Measurements from ENCODE around the gene LONRF3. TPM values are rescaled to one million over a fixed set of nuclear protein-coding genes. Genes with fewer than 3 reads are reported as not detected.
A peak's percentile ranks its signal among the peaks of the same experiment; 100 is the strongest.

LONRF3 gene
- total RNA-seq, 3 donors from 2014 or later, result 8.1 to 16.2 (median 9.8) TPM

DNA sequence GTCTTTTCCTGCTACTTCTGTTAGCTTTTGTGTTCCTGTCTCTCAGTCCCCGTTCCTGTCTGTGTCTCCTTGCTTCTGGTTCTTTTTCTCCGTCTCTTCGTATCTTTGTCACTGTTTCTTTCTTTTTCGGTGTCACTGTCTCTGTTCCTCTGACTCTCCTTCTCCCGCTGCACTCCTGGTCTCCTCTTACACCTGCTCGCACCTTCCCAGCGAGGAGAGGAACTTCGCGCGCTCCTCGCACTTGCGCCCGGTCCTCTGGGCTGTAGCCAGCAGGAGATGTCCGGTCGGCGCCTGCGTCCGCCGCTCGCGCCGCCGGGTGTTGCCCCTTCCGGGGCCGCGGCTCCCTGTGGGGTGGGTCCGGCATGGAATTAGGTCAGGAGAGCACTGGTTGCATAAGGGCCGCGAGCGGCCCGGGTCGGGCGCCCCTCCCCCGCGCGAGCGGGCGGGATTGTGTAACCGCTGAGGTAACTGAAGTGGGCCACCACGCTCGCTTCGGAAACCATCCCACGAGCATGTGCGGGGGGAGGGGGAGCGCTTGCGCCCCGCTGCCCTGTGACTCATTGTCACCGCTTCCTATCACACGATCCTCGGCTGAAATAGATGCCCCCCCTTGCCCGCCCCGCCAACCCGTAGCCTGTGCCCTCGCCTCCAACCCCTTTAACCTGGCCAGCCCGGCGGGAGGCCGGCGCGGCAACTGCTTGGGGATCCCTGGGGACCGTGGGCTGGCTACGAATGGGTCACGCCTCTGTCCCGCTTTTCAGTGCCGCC lies 1.6 kb downstream of the LONRF3 start:
- intact Hi-C loops (cut with DNase I, micrococcal nuclease), result no loop called here
- no peaks in the 10 kb centered on the region for H3K9me3 ChIP-seq
- H3K36me3 ChIP-seq (ENCODE audit: low read depth), result no peaks in the 10 kb centered on the region
- H3K4me3 ChIP-seq, result peak overlapping the region; percentile 17
- DNase-seq (peak; percentile 60 to 82 (median 81)), ATAC-seq (peak; percentile 53)
- TF ChIP-seq, protein P1, sequence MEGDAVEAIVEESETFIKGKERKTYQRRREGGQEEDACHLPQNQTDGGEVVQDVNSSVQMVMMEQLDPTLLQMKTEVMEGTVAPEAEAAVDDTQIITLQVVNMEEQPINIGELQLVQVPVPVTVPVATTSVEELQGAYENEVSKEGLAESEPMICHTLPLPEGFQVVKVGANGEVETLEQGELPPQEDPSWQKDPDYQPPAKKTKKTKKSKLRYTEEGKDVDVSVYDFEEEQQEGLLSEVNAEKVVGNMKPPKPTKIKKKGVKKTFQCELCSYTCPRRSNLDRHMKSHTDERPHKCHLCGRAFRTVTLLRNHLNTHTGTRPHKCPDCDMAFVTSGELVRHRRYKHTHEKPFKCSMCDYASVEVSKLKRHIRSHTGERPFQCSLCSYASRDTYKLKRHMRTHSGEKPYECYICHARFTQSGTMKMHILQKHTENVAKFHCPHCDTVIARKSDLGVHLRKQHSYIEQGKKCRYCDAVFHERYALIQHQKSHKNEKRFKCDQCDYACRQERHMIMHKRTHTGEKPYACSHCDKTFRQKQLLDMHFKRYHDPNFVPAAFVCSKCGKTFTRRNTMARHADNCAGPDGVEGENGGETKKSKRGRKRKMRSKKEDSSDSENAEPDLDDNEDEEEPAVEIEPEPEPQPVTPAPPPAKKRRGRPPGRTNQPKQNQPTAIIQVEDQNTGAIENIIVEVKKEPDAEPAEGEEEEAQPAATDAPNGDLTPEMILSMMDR (IDR thresholded peaks at IDR 0.05), result no peak
- H3K4me1 ChIP-seq (ENCODE audit: low read depth), result peaks cover 11% of the 10 kb centered on the region

DNA sequence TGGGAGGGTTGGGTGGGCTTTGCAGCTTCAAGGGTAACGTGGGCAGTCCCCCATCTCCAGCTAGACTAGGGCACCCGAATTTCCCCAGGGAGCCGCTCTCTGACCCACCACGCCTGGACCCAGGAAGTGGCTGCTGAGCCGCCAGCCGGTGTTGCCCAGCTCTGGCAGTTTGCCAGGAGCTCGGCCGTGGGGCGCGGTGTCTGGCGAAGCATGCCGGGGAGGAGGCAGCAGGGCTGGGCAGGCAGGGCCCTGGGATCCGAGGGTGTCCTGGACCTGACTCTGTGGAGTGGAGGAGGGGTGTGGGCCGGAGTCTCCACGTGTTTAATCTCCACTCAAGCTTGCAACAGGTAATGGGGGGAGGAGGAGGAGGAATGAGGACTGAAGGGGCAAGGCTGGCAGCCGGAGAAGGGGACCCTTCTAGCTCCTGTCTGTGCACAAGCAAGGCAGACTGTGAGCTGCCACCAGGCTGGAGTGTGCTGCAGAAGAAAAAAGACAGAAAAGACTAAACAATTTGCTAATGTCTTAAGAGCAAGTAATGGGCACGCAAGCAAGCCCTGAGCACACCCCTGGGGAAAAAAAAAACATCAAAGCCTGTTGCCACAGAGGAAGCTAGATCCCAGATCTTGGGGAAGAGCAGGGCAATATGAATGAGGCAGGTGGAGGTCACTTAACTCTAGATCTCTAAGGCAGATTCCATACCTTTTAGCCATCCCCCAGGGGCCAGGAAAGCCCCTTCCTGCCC lies 2.4 kb downstream of the LONRF3 start:
- Histone ChIP-seq H3K9me3 (no peaks in the 10 kb centered on the region), H3K36me3 (ENCODE audit: low read depth) (no peaks in the 10 kb centered on the region), H3K4me3 (no peak overlapping the region), H3K4me1 (ENCODE audit: low read depth) (peaks cover 11% of the 10 kb centered on the region)
- TF ChIP-seq, protein P1 (IDR thresholded peaks at IDR 0.05), result no peak
- intact Hi-C loops (cut with DNase I, micrococcal nuclease), result no loop called here
- DNase-seq, result peak; percentile 74 to 89 (median 85)
- ATAC-seq, result peak; percentile 72

DNA sequence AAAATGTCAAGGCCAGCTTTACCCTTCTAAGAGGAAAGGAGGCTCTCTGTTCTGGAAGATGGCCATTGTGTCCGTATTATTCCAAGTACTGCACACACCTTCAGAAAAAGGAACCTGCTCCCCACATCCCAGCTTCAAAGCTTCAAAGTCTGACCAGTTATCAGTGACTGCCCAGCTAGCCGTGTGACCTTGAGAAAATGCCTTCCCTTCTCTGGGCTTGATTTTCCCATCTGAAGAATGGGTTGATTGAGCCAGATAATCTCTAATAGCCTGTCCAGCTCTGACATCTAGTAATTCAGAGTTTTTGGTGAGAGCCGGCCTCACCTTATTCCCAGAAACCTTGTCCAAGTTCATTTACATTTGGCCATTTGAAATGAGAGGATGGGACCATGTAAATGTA lies 3.0 kb downstream of the LONRF3 start:
- Histone ChIP-seq H3K4me1 (ENCODE audit: low read depth) (peaks cover 11% of the 10 kb centered on the region), H3K9me3 (no peaks in the 10 kb centered on the region), H3K36me3 (ENCODE audit: low read depth) (no peaks in the 10 kb centered on the region), H3K4me3 (no peak overlapping the region)
- intact Hi-C loops (cut with DNase I, micrococcal nuclease), result no loop called here
- no peak for DNase-seq
- TF ChIP-seq, protein P1 (IDR thresholded peaks at IDR 0.05), result no peak
- no peak for ATAC-seq

DNA sequence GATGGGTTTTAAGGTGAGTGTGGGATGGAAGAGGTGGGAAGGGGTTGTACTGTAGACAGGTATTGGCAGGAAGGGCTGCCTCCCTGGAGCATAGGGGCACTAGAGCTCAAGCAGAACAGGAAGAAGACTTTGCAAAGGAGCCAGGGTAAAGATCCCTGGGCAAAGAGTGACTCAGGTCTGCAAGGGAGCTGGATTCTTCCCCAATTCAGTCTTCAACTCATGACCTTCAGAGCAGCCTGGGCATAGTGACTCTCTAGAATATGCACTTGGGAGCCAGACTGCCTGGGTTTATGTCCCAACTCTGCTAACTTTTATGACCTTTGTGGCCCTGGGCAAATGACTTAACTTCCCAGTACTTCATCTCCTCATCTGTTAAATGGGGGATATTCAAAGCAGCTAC lies 4.0 kb downstream of the LONRF3 start:
- TF ChIP-seq, protein P1 (IDR thresholded peaks at IDR 0.05), result no peak
- DNase-seq, result no peak
- Histone ChIP-seq H3K9me3 (no peaks in the 10 kb centered on the region), H3K36me3 (ENCODE audit: low read depth) (no peaks in the 10 kb centered on the region), H3K4me1 (ENCODE audit: low read depth) (peaks cover 11% of the 10 kb centered on the region), H3K4me3 (no peak overlapping the region)
- intact Hi-C loops (cut with DNase I, micrococcal nuclease), result no loop called here
- ATAC-seq, result no peak

DNA sequence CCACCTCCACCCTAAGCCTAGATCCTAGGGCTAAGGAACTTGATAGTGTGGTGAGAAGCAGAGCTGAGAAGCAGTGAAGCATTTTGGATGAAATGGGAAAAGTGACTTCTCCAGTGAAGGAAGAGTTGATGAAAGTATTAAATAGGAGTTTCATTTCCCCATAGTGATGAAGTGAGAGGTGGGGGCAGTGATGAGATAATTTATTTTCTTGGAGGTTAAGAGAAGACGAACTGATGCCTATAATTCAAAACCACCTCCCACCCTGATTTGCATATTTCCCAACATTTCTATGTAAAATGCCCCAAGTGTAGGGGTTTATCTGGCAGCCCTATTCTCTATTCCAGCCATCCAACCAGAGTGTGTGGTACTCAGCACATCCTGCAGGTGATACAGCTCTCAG lies 6.3 kb downstream of the LONRF3 start:
- H3K4me3 ChIP-seq, result no peak overlapping the region
- intact Hi-C loops (cut with DNase I, micrococcal nuclease), result no loop called here
- TF ChIP-seq, protein P1 (IDR thresholded peaks at IDR 0.05), result no peak
- H3K4me1 ChIP-seq (ENCODE audit: low read depth), result peaks cover 5% of the 10 kb centered on the region
- H3K36me3 ChIP-seq (ENCODE audit: low read depth), result no peaks in the 10 kb centered on the region
- DNase-seq (no peak), ATAC-seq (no peak)
- H3K9me3 ChIP-seq, result no peaks in the 10 kb centered on the region
